HG03432 (cell line): Measurements from ENCODE around the gene HUS1B.
"Not testable (repeated sequence)": the region's sequence is repeated elsewhere in the genome, so short reads cannot be mapped to it uniquely, and the experiment has no call there.

Source experiments
- ATAC-seq: cut with Tn5 transposase; IDR thresholded peaks from one replicate; pipeline ENCODE4 v1.9.1; 2021; ENCODE audit warnings: mild to moderate bottlenecking, moderate library complexity; ENCODE audit not compliant: unreplicated experiment

The HUS1B gene

GRCh38 chr6:656460-657252, at the start of gene HUS1B:
Gene HUS1B (minus strand): TSS chr6:657100. CDS start chr6:656944, 156 bp downstream.
- ATAC-seq, result no peak

- ATAC-seq, result no peak
Observed at GRCh38 chr6:706146-706545, 49.2 kb upstream of the HUS1B start.

- no peak for ATAC-seq
Observed at GRCh38 chr6:705047-705446, 48.1 kb upstream of the HUS1B start.

- no peak for ATAC-seq
Observed at GRCh38 chr6:704046-704445, 47.1 kb upstream of the HUS1B start.

- ATAC-seq, result no peak
Observed at GRCh38 chr6:703552-703951, 46.7 kb upstream of the HUS1B start.

- ATAC-seq, result no peak
Observed at GRCh38 chr6:701700-702479, 45.0 kb upstream of the HUS1B start.

- ATAC-seq, result no peak
Observed at GRCh38 chr6:701215-701614, 44.3 kb upstream of the HUS1B start.

GRCh38 chr6:700490-700889, 43.6 kb upstream of the HUS1B start:
- ATAC-seq, result no peak

- no peak for ATAC-seq
Observed at GRCh38 chr6:699319-699718, 42.4 kb upstream of the HUS1B start.

- ATAC-seq, result not testable (repeated sequence)
Observed at GRCh38 chr6:694431-695126, 37.7 kb upstream of the HUS1B start.

GRCh38 chr6:693723-694009, 36.8 kb upstream of the HUS1B start:
- no peak for ATAC-seq

- ATAC-seq, result peak; percentile 93
Observed at GRCh38 chr6:692858-693722, 36.2 kb upstream of the HUS1B start, which contains the start of gene EXOC2. Gene EXOC2 (minus strand): TSS chr6:693139. CDS start chr6:637818, 55,321 bp downstream.

GRCh38 chr6:692356-692851, 35.5 kb upstream of the HUS1B start:
- ATAC-seq, result peak; percentile 75

GRCh38 chr6:689223-689622, 32.3 kb upstream of the HUS1B start:
- ATAC-seq, result no peak

GRCh38 chr6:686497-686896, 29.6 kb upstream of the HUS1B start:
- ATAC-seq, result no peak

- ATAC-seq, result peak; percentile 85
Observed at GRCh38 chr6:684831-685636, 28.1 kb upstream of the HUS1B start.

- no peak for ATAC-seq
Observed at GRCh38 chr6:683742-684440, 27.0 kb upstream of the HUS1B start.

- no peak for ATAC-seq
Observed at GRCh38 chr6:680666-681340, 23.9 kb upstream of the HUS1B start.

- no peak for ATAC-seq
Observed at GRCh38 chr6:680251-680650, 23.4 kb upstream of the HUS1B start.
